C4-2B (cell line): Measurements from ENCODE around the gene ITGA6.

Experiments used
- H3K27ac ChIP-seq: fragments of 450-650 bp; 2 replicates; pipeline ENCODE4 v1.5.1; 2017
- CTCF ChIP-seq: fragments of 450-650 bp; conservative IDR thresholded peaks from 2 replicates; pipeline ENCODE4 v1.5.1; 2017; ENCODE audit warnings: mild to moderate bottlenecking
- ZFX ChIP-seq: fragments of 450-650 bp; IDR thresholded peaks from 2 replicates; pipeline ENCODE4 v1.6.1; 2017

Gene ITGA6

DNA sequence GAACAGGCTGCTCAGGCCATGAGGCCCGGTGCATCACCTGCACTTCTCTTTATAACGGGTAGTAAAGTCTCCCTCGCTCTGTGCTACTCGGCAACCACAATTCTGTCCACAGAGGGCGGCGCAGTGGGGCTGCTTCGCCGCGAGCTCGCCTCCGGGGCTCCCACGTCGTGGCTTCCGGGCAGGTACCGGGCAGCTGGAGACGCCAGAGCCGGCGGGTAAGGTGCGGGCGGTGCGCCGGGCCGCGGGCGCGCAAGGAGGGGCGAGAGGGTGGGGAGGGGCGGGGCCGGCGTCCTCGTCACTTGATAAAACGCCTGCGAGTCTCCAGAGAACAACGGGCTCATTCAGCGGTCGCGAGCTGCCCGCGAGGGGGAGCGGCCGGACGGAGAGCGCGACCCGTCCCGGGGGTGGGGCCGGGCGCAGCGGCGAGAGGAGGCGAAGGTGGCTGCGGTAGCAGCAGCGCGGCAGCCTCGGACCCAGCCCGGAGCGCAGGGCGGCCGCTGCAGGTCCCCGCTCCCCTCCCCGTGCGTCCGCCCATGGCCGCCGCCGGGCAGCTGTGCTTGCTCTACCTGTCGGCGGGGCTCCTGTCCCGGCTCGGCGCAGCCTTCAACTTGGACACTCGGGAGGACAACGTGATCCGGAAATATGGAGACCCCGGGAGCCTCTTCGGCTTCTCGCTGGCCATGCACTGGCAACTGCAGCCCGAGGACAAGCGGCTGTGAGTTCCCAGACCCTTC is at the start of gene ITGA6:
ITGA6 (plus strand) TSS at position 331 of the 734 bp plus-strand sequence.
- peak within 1 kb of the TSS; percentile 76 for H3K27ac ChIP-seq
- TF ChIP-seq ZFX (0 out of 2 replicates have a peak, but pooled peaks have one; percentile 22), CTCF (peak; percentile 33)

- TF ChIP-seq CTCF (no peak), ZFX (no peak)
- H3K27ac ChIP-seq, result no peak overlapping the region
Measured at GRCh38 chr2:172380436-172381274, 46.7 kb upstream of the ITGA6 start.

GRCh38 chr2:172381275-172382027 is 45.9 kb upstream of the ITGA6 start:
- H3K27ac ChIP-seq, result no peak overlapping the region
- TF ChIP-seq ZFX (no peak), CTCF (no peak)

DNA sequence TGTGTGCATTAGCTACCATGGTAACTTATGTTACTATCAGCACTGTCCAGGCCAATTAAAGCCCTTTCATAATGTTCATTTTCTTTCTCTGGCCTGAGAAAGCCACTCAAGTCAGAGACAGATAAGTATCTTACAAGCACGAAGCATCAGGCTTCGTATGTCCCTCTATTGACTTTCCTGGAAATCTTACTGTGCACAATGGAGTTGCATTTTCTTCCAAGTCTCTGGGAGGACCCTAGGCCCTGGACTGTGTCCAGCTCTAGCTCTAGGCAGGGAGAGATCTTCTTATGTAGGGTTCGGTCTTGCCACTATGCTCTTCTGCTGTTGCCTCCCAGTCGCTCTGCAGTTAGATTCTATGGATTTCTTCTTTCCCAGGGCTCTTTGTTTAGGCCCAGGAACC is 40.0 kb upstream of the ITGA6 start:
- TF ChIP-seq ZFX (no peak), CTCF (no peak)
- H3K27ac ChIP-seq, result no peak overlapping the region

GRCh38 chr2:172389685-172390339 is 37.6 kb upstream of the ITGA6 start:
- TF ChIP-seq ZFX (no peak), CTCF (no peak)
- no peak overlapping the region for H3K27ac ChIP-seq

DNA sequence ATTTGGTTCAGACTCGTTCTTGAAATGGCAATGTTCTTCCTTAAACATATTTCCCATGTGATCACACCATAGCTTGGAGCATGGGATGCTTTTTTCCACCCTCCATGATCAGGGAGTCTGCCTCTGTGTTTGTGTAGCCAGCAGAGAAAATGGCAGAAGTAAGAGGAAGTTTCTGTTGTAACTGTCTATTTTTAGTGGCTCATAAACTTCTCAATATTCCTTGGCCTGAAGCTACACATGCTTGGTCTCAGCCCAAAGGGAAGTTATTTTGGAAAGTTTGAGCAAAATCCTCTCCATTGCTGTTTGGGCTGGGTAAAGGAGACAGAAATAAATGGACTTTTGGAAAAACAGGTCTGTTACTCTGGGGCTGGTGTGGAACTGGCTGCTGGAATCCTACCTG is 33.4 kb upstream of the ITGA6 start:
- H3K27ac ChIP-seq, result peak overlapping the region; percentile 44
- TF ChIP-seq CTCF (no peak), ZFX (no peak)
